HepG2 (cell line): Measurements from ENCODE around the gene EIF3B. TPM values are rescaled to one million over a fixed set of nuclear protein-coding genes. Genes with fewer than 3 reads are reported as not detected.

Experiments used
- CENPT ChIP-seq: sonication (generic); formaldehyde crosslinking; IDR thresholded peaks from 2 replicates; pipeline ENCODE4 v1.8.0; 2022; ENCODE audit warnings: low read depth, mild to moderate bottlenecking, moderate library complexity, missing genetic modification reagents
- DZIP1 ChIP-seq: sonication (generic); formaldehyde crosslinking; IDR thresholded peaks from 2 replicates; pipeline ENCODE4 v1.5.0; 2020; ENCODE audit warnings: mild to moderate bottlenecking, missing genetic modification reagents
- FOXO4 ChIP-seq: sonication (generic); formaldehyde crosslinking; conservative IDR thresholded peaks from 2 replicates; pipeline ENCODE4 v1.8.1; 2023; ENCODE audit warnings: missing genetic modification reagents
- GFI1 ChIP-seq: sonication (generic); formaldehyde crosslinking; IDR thresholded peaks from 2 replicates; pipeline ENCODE4 v1.5.0; 2020; ENCODE audit warnings: missing genetic modification reagents, mild to moderate bottlenecking, borderline replicate concordance
- HNF4A ChIP-seq: sonication (generic); formaldehyde crosslinking; IDR thresholded peaks from 2 replicates; pipeline ENCODE4 v1.4.0; 2020; ENCODE audit warnings: missing genetic modification reagents
- PAXIP1 ChIP-seq: sonication (generic); formaldehyde crosslinking; conservative IDR thresholded peaks from 2 replicates; pipeline ENCODE4 v1.4.0; 2020; ENCODE audit warnings: mild to moderate bottlenecking, missing genetic modification reagents, moderate library complexity
- RAD51 ChIP-seq: fragments of 450-650 bp; IDR thresholded peaks from 2 replicates; pipeline ENCODE4 v1.6.1; 2016; ENCODE audit warnings: borderline replicate concordance
- RFX5 ChIP-seq: IDR thresholded peaks from 2 replicates; pipeline ENCODE4 v1.6.1; 2011; ENCODE audit warnings: low read depth, low read length, improper control_type of control experiment
- RFXANK ChIP-seq: IDR thresholded peaks from 2 replicates; pipeline ENCODE4 v1.6.1; 2016
- SKI ChIP-seq: fragments of 450-650 bp; IDR thresholded peaks from one replicate; pipeline ENCODE4 v1.6.1; 2018; ENCODE audit warnings: mild to moderate bottlenecking; ENCODE audit not compliant: partially characterized antibody
- THRA ChIP-seq: sonication (generic); formaldehyde crosslinking; IDR thresholded peaks from 2 replicates; pipeline ENCODE4 v1.4.0; 2020; ENCODE audit warnings: missing genetic modification reagents, borderline replicate concordance
- ZBTB4 ChIP-seq: sonication (generic); formaldehyde crosslinking; IDR thresholded peaks from 2 replicates; pipeline ENCODE4 v1.4.0; 2020; ENCODE audit warnings: missing genetic modification reagents, mild to moderate bottlenecking, borderline replicate concordance
- ZSCAN31 ChIP-seq: sonication (generic); formaldehyde crosslinking; IDR thresholded peaks from 2 replicates; pipeline ENCODE4 v1.5.0; 2020; ENCODE audit warnings: low read depth, mild to moderate bottlenecking, missing genetic modification reagents
- polyA plus RNA-seq, 8 experiments: library from polyadenylated mRNA; depleted of rRNA in 3 of 8; stranded (reverse) in 7 of 8; unstranded in 1 of 8; fragments of >200 nt; fragmentation: Illumina TruSeq in 4 of 8; extraction: Trizol in 4 of 8; gene quantifications; 2 replicates each; pipeline versions ENCODE4 v1.2.1 to v1.2.3, GENCODE V29; 2011 to 2016; ENCODE audit warnings: low read depth in 4 of 8, missing spikeins in 1 of 8, mixed read lengths in 1 of 8; ENCODE audit not compliant: insufficient read depth in 1 of 8
- total RNA-seq, 5 experiments: library from RNA; depleted of rRNA; stranded (reverse); fragments of >200 nt; fragmentation: Illumina TruSeq; extraction: Trizol; gene quantifications; 2 replicates each; pipeline ENCODE4 v1.2.3, GENCODE V29; 2016; ENCODE audit warnings: low read depth in 1 of 5

Gene EIF3B
- total and polyA plus RNA-seq, 2 of the 13 experiments (the other 11 are each of a cell fraction or from before 2014, with no cell fraction given) = 92.2 to 241 TPM

- TF ChIP-seq DZIP1 (CRISPR knock-in tag) (0 out of 2 replicates have a peak, but pooled peaks have one; percentile 12), PAXIP1 (CRISPR knock-in tag) (0 out of 2 replicates have a peak, but pooled peaks have one; percentile 19), HNF4A (no peak), ZBTB4 (CRISPR knock-in tag) (no peak), FOXO4 (0 out of 2 replicates have a peak, but pooled peaks have one; percentile 65), ZSCAN31 (CRISPR knock-in tag) (no peak), RAD51 (no peak), THRA (no peak; the same call in 1 of the 2 replicates), CENPT (CRISPR knock-in tag) (no peak), RFX5 (no peak), GFI1 (no peak), RFXANK (CRISPR knock-in tag) (no peak), SKI (peak; percentile 43)
These were observed at the start of gene EIF3B (continued) for GRCh38 chr7:2354186-2354938.
